Gastroesophageal sphincter (tissue), 3 donors: ENCODE data around the gene NR2C1.

Source experiments
- POLR2A ChIP-seq, 2 donors: fragments of 450-650 bp; IDR thresholded peaks; one replicate each; pipeline ENCODE4 v1.6.1; 2017; ENCODE audit warnings: antibody characterized with exemption in 2 of 2, mild to moderate bottlenecking in 2 of 2, moderate library complexity in 1 of 2
- TF ChIP-seq, protein P1 (sequence below), 4 experiments: fragments of 200-600 bp in 2 of 4; fragments of 450-650 bp in 2 of 4; sonication (generic) in 1 of 4; IDR thresholded peaks; one replicate each; pipeline ENCODE4 v1.5.1; 2017 to 2019; ENCODE audit warnings: antibody characterized with exemption in 4 of 4, mild to moderate bottlenecking in 2 of 4, moderate library complexity in 2 of 4

DNA sequence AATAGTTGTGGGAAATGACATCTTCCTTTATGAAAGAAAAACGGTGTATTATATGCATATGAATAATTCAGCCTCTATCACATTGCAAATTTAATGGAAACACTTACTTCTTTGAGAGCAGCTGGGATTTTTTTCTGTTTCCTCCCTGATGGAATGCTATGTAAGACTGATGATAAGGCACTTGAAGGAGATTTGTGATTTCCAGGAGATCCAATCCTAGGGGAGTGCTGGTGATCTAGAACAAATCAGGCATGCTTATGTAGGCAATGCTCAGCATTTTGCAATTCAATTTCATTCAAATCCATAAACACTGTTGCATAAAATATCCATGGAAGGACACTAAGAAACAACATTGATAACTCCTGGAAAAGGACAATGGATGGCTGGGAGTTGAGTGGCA, 16.0 kb upstream of the NR2C1 start:
- TF ChIP-seq, protein P1, sequence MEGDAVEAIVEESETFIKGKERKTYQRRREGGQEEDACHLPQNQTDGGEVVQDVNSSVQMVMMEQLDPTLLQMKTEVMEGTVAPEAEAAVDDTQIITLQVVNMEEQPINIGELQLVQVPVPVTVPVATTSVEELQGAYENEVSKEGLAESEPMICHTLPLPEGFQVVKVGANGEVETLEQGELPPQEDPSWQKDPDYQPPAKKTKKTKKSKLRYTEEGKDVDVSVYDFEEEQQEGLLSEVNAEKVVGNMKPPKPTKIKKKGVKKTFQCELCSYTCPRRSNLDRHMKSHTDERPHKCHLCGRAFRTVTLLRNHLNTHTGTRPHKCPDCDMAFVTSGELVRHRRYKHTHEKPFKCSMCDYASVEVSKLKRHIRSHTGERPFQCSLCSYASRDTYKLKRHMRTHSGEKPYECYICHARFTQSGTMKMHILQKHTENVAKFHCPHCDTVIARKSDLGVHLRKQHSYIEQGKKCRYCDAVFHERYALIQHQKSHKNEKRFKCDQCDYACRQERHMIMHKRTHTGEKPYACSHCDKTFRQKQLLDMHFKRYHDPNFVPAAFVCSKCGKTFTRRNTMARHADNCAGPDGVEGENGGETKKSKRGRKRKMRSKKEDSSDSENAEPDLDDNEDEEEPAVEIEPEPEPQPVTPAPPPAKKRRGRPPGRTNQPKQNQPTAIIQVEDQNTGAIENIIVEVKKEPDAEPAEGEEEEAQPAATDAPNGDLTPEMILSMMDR (IDR thresholded peaks at IDR 0.05): no peak
- no peak for TF ChIP-seq POLR2A (IDR thresholded peaks at IDR 0.05)
